Liver (tissue), 9 donors: ENCODE measurements around the gene UIMC1. TPM values are rescaled to one million over a fixed set of nuclear protein-coding genes. Genes with fewer than 3 reads are reported as not detected.

Experiments used
- DNase-seq: peaks from one replicate; pipeline ENCODE4 v3.0.0-alpha.2; 2017; ENCODE audit warnings: low spot score
- H3K27ac ChIP-seq, 2 donors: one replicate each; pipeline ENCODE4 v1.7.0; 2013; ENCODE audit warnings: inconsistent platforms in 2 of 2, low read length in 2 of 2, control low read depth in 1 of 2, low read depth in 1 of 2, mild to moderate bottlenecking in 1 of 2
- H3K27me3 ChIP-seq, 4 donors: one replicate each; pipeline versions ENCODE4 v1.6.1 to v1.7.0; 2013; ENCODE audit warnings: low read length in 3 of 4, inconsistent platforms in 1 of 4, mild to moderate bottlenecking in 1 of 4, moderate library complexity in 1 of 4; ENCODE audit not compliant: control insufficient read depth in 4 of 4, insufficient read depth in 4 of 4
- H3K36me3 ChIP-seq, 4 donors: one replicate each; pipeline versions ENCODE4 v1.6.1 to v1.7.0; 2013; ENCODE audit warnings: low read length in 3 of 4, mild to moderate bottlenecking in 3 of 4, low read depth in 1 of 4, moderate library complexity in 1 of 4; ENCODE audit not compliant: control insufficient read depth in 4 of 4, insufficient read depth in 3 of 4
- H3K4me1 ChIP-seq, 4 donors: one replicate each; pipeline versions ENCODE4 v1.6.1 to v1.7.0; 2013; ENCODE audit warnings: low read length in 3 of 4, mild to moderate bottlenecking in 3 of 4, moderate library complexity in 1 of 4; ENCODE audit not compliant: control insufficient read depth in 4 of 4, insufficient read depth in 4 of 4
- H3K4me3 ChIP-seq, 3 donors: one replicate each; pipeline versions ENCODE4 v1.6.1 to v1.7.0; 2013; ENCODE audit warnings: low read length in 3 of 3, control low read depth in 1 of 3, low read depth in 1 of 3, mild to moderate bottlenecking in 1 of 3
- H3K9ac ChIP-seq, 2 donors: one replicate each; pipeline ENCODE4 v1.7.0; 2013; ENCODE audit warnings: low read length in 2 of 2, mild to moderate bottlenecking in 2 of 2, moderate library complexity in 2 of 2, control low read depth in 1 of 2, low read depth in 1 of 2
- H3K9me3 ChIP-seq, 4 donors: one replicate each; pipeline versions ENCODE4 v1.6.1 to v1.7.0; 2013; ENCODE audit warnings: low read length in 3 of 4; ENCODE audit not compliant: control insufficient read depth in 4 of 4
- EGR1 ChIP-seq, 2 donors: IDR thresholded peaks; 2 replicates each; pipeline ENCODE4 v1.6.1; 2016 to 2018; ENCODE audit warnings: antibody characterized with exemption in 2 of 2, low read depth in 2 of 2
- FOXA1 ChIP-seq: IDR thresholded peaks from 2 replicates; pipeline ENCODE4 v1.6.1; 2016; ENCODE audit warnings: antibody characterized with exemption
- FOXA2 ChIP-seq: IDR thresholded peaks from 2 replicates; pipeline ENCODE4 v1.6.1; 2016; ENCODE audit warnings: antibody characterized with exemption
- GABPA ChIP-seq, 2 donors: IDR thresholded peaks in 1 of 2; conservative IDR thresholded peaks in 1 of 2; 2 replicates each; pipeline ENCODE4 v1.6.1; 2016; ENCODE audit warnings: antibody characterized with exemption in 2 of 2, mild to moderate bottlenecking in 1 of 2, moderate library complexity in 1 of 2
- HNF4A ChIP-seq, 2 donors: conservative IDR thresholded peaks; 2 replicates each; pipeline ENCODE4 v1.6.1; 2016; ENCODE audit warnings: antibody characterized with exemption in 2 of 2, mild to moderate bottlenecking in 2 of 2
- HNF4G ChIP-seq: IDR thresholded peaks from 2 replicates; pipeline ENCODE4 v1.6.1; 2016; ENCODE audit warnings: antibody characterized with exemption
- JUND ChIP-seq, 2 donors: IDR thresholded peaks; 2 replicates each; pipeline ENCODE4 v1.6.1; 2016; ENCODE audit warnings: antibody characterized with exemption in 2 of 2
- NR2F2 ChIP-seq: IDR thresholded peaks from 2 replicates; pipeline ENCODE4 v1.6.1; 2016; ENCODE audit warnings: antibody characterized with exemption
- RAD21 ChIP-seq, 2 donors: IDR thresholded peaks; 2 replicates each; pipeline ENCODE4 v1.6.1; 2016; ENCODE audit warnings: antibody characterized with exemption in 2 of 2, mild to moderate bottlenecking in 2 of 2
- RXRA ChIP-seq, 2 donors: IDR thresholded peaks; 2 replicates each; pipeline ENCODE4 v1.6.1; 2017 to 2018; ENCODE audit warnings: antibody characterized with exemption in 2 of 2, mild to moderate bottlenecking in 1 of 2
- SP1 ChIP-seq: IDR thresholded peaks from 2 replicates; pipeline ENCODE4 v1.6.1; 2018; ENCODE audit warnings: antibody characterized with exemption, mild to moderate bottlenecking
- TAF1 ChIP-seq: conservative IDR thresholded peaks from 2 replicates; pipeline ENCODE4 v1.6.1; 2016; ENCODE audit warnings: antibody characterized with exemption, mild to moderate bottlenecking
- YY1 ChIP-seq: IDR thresholded peaks from 2 replicates; pipeline ENCODE4 v1.6.1; 2016; ENCODE audit warnings: antibody characterized with exemption, mild to moderate bottlenecking
- WGBS: extraction: QIAGEN DNeasy Blood & Tissue Kit; methylation state at CpG from one replicate; pipeline ENCODE4 v1.1.7; 2013; 5-methylcytosine and 5-hydroxymethylcytosine counted together
- polyA plus RNA-seq, 2 donors: library from polyadenylated mRNA; stranded (reverse) in 1 of 2; unstranded in 1 of 2; fragments of 200-250 nt in 1 of 2; fragments of >200 nt in 1 of 2; fragmentation: Nextera tagmentation in 1 of 2; extraction: Ambion mirVana in 1 of 2; gene quantifications; one replicate each; pipeline versions ENCODE4 v1.2.1 to v1.2.3, GENCODE V29; 2013 to 2015
- total RNA-seq, 2 donors: library from RNA; depleted of rRNA; stranded (reverse); fragments of >200 nt; gene quantifications; one replicate each; pipeline ENCODE4 v1.2.3, GENCODE V29; 2014
- TF ChIP-seq, protein P1 (sequence below): IDR thresholded peaks from 2 replicates; pipeline ENCODE4 v1.6.1; 2016; ENCODE audit warnings: antibody characterized with exemption
- TF ChIP-seq, protein P2 (sequence below): IDR thresholded peaks from 2 replicates; pipeline ENCODE4 v1.6.1; 2016; ENCODE audit warnings: antibody characterized with exemption
- TF ChIP-seq, protein P3 (sequence below): IDR thresholded peaks from 2 replicates; pipeline ENCODE4 v1.6.1; 2016; ENCODE audit warnings: antibody characterized with exemption
- TF ChIP-seq, protein P4 (sequence below): fragments of 150-350 bp; IDR thresholded peaks from 2 replicates; pipeline ENCODE4 v1.5.1; 2017; ENCODE audit warnings: improper control_type of control experiment, low read depth, low read length; ENCODE audit not compliant: missing input control
- donor health status: healthy.
- donor health status: healthy.
- donor health status: healthy.
- donor health status: healthy.
- donor health status: healthy.

The UIMC1 gene
- total and polyA plus RNA-seq, 4 donors, result 5.9 to 26.0 (median 11.7) TPM

DNA sequence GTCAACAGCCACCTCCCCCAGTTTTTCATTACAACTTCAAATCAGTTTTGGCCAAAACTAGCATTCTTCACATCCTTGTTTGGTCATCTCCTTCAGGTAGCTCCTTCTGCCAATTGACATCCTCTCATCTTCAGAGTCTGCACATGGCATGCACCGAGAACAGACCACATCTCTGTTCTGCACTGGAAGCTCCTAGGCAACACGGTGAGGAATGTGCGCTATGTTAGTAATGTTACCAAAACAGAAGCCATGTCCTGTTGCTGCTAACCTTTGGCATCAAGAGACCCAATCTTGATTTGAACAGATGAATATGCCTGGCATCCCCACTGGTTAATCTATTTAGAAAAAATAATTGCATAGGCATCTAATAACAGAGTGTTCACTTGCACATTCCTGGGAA, 102.3 kb downstream of the UIMC1 start (continued):
- TF ChIP-seq, protein P1, sequence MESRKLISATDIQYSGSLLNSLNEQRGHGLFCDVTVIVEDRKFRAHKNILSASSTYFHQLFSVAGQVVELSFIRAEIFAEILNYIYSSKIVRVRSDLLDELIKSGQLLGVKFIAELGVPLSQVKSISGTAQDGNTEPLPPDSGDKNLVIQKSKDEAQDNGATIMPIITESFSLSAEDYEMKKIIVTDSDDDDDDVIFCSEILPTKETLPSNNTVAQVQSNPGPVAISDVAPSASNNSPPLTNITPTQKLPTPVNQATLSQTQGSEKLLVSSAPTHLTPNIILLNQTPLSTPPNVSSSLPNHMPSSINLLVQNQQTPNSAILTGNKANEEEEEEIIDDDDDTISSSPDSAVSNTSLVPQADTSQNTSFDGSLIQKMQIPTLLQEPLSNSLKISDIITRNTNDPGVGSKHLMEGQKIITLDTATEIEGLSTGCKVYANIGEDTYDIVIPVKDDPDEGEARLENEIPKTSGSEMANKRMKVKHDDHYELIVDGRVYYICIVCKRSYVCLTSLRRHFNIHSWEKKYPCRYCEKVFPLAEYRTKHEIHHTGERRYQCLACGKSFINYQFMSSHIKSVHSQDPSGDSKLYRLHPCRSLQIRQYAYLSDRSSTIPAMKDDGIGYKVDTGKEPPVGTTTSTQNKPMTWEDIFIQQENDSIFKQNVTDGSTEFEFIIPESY, result no peak
- TF ChIP-seq HNF4A (conservative IDR thresholded peaks at IDR 0.05), result no peak
- TF ChIP-seq RXRA (IDR thresholded peaks at IDR 0.05), result no peak
- no peak for TF ChIP-seq NR2F2
- no peak for TF ChIP-seq EGR1 (IDR thresholded peaks at IDR 0.05; ENCODE audit: low read depth in 2 of 2)
- TF ChIP-seq, protein P2, sequence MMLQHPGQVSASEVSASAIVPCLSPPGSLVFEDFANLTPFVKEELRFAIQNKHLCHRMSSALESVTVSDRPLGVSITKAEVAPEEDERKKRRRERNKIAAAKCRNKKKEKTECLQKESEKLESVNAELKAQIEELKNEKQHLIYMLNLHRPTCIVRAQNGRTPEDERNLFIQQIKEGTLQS, result no peak
- no peak for TF ChIP-seq FOXA1
- TF ChIP-seq RAD21 (IDR thresholded peaks at IDR 0.05), result no peak

DNA sequence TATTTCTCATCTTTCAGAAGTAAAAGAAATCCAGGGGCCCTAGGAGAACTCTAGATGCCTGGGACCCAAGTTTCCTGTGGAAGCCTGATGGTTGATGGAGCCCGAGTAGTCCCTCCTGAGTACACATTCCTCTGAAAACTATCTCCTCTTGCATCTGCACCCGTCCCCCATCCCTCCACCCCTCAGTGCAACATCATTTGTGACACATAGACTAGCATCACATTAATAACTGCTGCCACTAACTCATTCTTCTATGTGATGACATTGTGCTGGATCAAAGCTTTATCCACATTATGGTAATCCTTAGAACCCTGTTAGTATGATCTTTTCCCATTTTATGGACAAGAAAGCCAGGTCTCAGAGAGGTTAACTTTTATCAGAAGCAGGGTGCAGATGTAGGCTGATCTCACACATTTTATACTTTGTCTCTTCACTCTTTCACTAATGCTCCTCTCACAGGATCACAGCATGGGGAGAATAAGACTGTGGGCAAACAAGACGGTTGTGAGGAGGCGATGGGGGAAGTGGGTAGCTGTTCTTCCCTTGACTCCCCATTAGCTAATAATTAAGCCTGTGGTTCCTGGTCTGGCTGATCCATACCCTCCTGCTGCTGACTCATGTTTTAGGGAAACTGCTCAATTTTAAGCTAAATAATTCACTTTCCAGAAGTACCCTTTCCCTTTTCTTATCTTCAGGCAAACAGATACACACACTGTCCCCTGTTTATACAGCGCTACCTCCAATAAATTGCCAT, 103.5 kb downstream of the UIMC1 start:
- no peaks in the 10 kb centered on the region for H3K4me1 ChIP-seq
- H3K27me3 ChIP-seq, result no peaks in the 10 kb centered on the region
- peaks cover 7 to 47% (median 42%) of the 10 kb centered on the region in 4 donors for H3K36me3 ChIP-seq
- TF ChIP-seq FOXA1, result no peak
- TF ChIP-seq HNF4G, result no peak
- no peak for TF ChIP-seq TAF1
- TF ChIP-seq YY1, result no peak
- no peak for TF ChIP-seq RXRA (IDR thresholded peaks at IDR 0.05)
- TF ChIP-seq SP1, result no peak
- no peak for TF ChIP-seq GABPA (IDR thresholded peaks at IDR 0.05 in 1 of 2, conservative IDR thresholded peaks at IDR 0.05 in 1 of 2)
- TF ChIP-seq, protein P3, sequence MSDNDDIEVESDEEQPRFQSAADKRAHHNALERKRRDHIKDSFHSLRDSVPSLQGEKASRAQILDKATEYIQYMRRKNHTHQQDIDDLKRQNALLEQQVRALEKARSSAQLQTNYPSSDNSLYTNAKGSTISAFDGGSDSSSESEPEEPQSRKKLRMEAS, result no peak
- TF ChIP-seq EGR1 (IDR thresholded peaks at IDR 0.05; ENCODE audit: low read depth in 2 of 2), result no peak
- no peak for TF ChIP-seq JUND (IDR thresholded peaks at IDR 0.05)
- TF ChIP-seq, protein P2, result no peak
- TF ChIP-seq HNF4A (conservative IDR thresholded peaks at IDR 0.05), result no peak
- no peak overlapping the region for H3K4me3 ChIP-seq
- H3K9me3 ChIP-seq, result no peaks in the 10 kb centered on the region
- 94% methylated on average over 5 of the region's 5 CpGs for WGBS
- no peak overlapping the region for H3K27ac ChIP-seq
- no peak overlapping the region for H3K9ac ChIP-seq
- peak; percentile 16 for DNase-seq

DNA sequence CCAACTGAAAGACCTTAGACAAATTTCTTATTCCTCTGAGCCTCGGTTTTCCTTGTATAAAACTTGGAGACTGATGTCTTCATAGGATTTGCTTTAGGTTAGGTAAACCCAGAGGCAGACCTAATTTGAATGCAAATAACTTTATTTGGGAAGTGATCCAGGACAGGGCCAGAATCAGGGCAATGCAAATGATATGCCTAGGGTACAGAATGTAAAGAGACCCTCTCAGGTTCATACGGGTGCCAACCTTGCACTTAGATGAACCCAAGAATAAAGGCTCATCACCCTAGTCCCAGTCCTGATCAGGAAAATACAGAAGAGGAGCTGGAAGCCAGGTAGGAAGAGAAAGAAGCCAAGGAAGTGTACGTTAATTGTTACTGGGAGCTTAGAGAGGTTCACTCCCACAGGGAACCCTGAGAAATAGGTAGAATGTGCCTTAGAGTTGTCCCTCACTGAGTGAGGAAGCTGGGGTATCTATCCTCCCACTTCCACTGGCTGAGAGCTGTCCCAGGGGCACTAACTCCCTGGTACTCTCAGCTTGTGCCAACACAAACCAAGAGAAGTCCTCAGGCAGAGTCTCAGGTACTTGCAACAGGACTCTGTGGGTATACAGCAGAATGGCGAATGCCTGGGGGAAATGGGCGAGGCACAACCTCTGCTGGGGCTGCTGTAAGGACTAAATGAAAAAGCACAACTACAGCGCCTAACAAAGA, 104.3 kb downstream of the UIMC1 start:
- Histone ChIP-seq H3K4me1 (no peaks in the 10 kb centered on the region), H3K4me3 (no peak overlapping the region), H3K9me3 (no peaks in the 10 kb centered on the region), H3K27me3 (no peaks in the 10 kb centered on the region), H3K27ac (no peak overlapping the region), H3K9ac (no peak overlapping the region), H3K36me3 (peaks cover 4 to 42% (median 37%) of the 10 kb centered on the region in 4 donors)
- TF ChIP-seq, protein P4, sequence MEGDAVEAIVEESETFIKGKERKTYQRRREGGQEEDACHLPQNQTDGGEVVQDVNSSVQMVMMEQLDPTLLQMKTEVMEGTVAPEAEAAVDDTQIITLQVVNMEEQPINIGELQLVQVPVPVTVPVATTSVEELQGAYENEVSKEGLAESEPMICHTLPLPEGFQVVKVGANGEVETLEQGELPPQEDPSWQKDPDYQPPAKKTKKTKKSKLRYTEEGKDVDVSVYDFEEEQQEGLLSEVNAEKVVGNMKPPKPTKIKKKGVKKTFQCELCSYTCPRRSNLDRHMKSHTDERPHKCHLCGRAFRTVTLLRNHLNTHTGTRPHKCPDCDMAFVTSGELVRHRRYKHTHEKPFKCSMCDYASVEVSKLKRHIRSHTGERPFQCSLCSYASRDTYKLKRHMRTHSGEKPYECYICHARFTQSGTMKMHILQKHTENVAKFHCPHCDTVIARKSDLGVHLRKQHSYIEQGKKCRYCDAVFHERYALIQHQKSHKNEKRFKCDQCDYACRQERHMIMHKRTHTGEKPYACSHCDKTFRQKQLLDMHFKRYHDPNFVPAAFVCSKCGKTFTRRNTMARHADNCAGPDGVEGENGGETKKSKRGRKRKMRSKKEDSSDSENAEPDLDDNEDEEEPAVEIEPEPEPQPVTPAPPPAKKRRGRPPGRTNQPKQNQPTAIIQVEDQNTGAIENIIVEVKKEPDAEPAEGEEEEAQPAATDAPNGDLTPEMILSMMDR, result no peak
- TF ChIP-seq FOXA1 (no peak), EGR1 (IDR thresholded peaks at IDR 0.05; ENCODE audit: low read depth in 2 of 2) (no peak), FOXA2 (no peak), RAD21 (IDR thresholded peaks at IDR 0.05) (no peak), SP1 (no peak), YY1 (no peak), RXRA (IDR thresholded peaks at IDR 0.05) (no peak), HNF4G (no peak)
- TF ChIP-seq, protein P2, result no peak
- DNase-seq, result peak; percentile 21
- WGBS, result 89% methylated on average over 6 of the region's 6 CpGs
